Thymus (tissue), 11 donors: ENCODE data around the gene NAT14. TPM values are rescaled to one million over a fixed set of nuclear protein-coding genes. Genes with fewer than 3 reads are reported as not detected.

Experiments used
- DNase-seq, 9 donors: peaks; one replicate each; pipeline ENCODE4 v3.0.0-alpha.2; 2013; ENCODE audit warnings: low spot score in 9 of 9, low read depth in 6 of 9, missing footprints in 1 of 9
- H3K27ac ChIP-seq, 2 donors: one replicate each; pipeline ENCODE4 v1.5.1; 2013; ENCODE audit warnings: control low read depth in 1 of 2, low read depth in 1 of 2, low read length in 1 of 2, mild to moderate bottlenecking in 1 of 2, moderate library complexity in 1 of 2
- H3K27me3 ChIP-seq, 2 donors: one replicate each; pipeline ENCODE4 v1.5.1; 2013; ENCODE audit warnings: low read length in 1 of 2; ENCODE audit not compliant: control insufficient read depth in 2 of 2, insufficient read depth in 1 of 2
- H3K36me3 ChIP-seq, 2 donors: one replicate each; pipeline ENCODE4 v1.5.1; 2013; ENCODE audit warnings: low read length in 1 of 2, mild to moderate bottlenecking in 1 of 2, moderate library complexity in 1 of 2; ENCODE audit not compliant: control insufficient read depth in 2 of 2, insufficient read depth in 2 of 2
- H3K4me1 ChIP-seq, 2 donors: one replicate each; pipeline ENCODE4 v1.5.1; 2013; ENCODE audit warnings: low read length in 2 of 2; ENCODE audit not compliant: control insufficient read depth in 2 of 2, insufficient read depth in 2 of 2
- H3K4me3 ChIP-seq, 2 donors: one replicate each; pipeline ENCODE4 v1.5.1; 2013; ENCODE audit warnings: low read length in 2 of 2, control low read depth in 1 of 2, mild to moderate bottlenecking in 1 of 2
- H3K9me3 ChIP-seq, 2 donors: one replicate each; pipeline ENCODE4 v1.5.1; 2013; ENCODE audit warnings: low read length in 1 of 2, mild to moderate bottlenecking in 1 of 2; ENCODE audit not compliant: control insufficient read depth in 2 of 2, insufficient read depth in 1 of 2
- WGBS: extraction: QIAGEN DNeasy Blood & Tissue Kit; methylation state at CpG from one replicate; pipeline ENCODE4 v1.1.7; 2013; 5-methylcytosine and 5-hydroxymethylcytosine counted together
- polyA plus RNA-seq: library from polyadenylated mRNA; stranded (reverse); fragments of 200-250 nt; gene quantifications from one replicate; pipeline ENCODE4 v1.2.3, GENCODE V29; 2013
- total RNA-seq: library from RNA; stranded (reverse); fragments of 120-200 nt; gene quantifications from one replicate; pipeline ENCODE4 v1.2.4, GENCODE V29; 2013
- donor health status: healthy.

Gene NAT14
- total and polyA plus RNA-seq, 2 donors, result 58.2 to 116 TPM

DNA sequence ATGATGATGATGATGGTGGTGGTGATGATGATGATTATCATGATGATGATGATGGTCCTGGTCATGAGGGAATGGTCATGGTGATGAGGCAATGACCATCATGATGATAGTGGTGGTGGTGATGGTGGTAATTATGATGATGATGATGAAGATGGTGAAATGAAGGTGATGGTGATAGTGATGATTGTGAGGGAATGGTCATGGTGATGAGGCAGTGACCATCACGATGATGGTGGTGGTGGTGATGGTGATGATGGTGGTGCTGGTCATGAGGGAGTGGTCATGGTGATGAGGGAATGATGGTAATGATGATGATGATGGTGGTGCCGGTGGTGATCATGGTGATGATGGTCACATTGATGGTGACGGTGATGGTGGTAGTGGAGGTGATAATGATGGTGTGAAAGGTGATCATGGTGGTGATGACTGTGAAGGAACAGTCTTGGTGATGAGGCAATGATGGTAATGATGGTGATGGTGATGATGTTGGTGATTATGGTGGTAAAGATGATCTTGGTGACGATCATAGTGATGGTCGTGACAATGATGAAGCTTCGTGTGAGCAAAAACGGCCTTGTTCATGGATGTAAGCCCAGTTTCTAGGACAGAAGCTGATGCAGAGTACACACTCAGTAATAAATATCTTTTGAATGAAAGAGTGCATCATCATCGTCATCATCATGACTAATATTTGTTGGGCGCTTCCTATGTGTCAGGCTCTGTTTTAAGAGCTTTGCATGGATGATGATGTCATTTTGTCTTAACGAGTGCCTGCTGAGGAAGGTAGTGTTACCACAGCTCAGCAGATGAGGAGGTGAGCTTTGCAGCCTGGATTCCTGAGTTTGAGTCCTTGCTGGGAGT, 34.7 kb downstream of the NAT14 start:
- no peak overlapping the region for H3K4me3 ChIP-seq
- DNase-seq, result no peak
- H3K27me3 ChIP-seq, result peaks cover 0 to 3% of the 10 kb centered on the region in 2 donors
- WGBS, result 96% methylated on average over 10 of the region's 10 CpGs
- H3K27ac ChIP-seq, result no peak overlapping the region
- peaks cover 5% of the 10 kb centered on the region in 2 donors for H3K4me1 ChIP-seq
- H3K36me3 ChIP-seq, result no peaks in the 10 kb centered on the region
- no peaks in the 10 kb centered on the region for H3K9me3 ChIP-seq

DNA sequence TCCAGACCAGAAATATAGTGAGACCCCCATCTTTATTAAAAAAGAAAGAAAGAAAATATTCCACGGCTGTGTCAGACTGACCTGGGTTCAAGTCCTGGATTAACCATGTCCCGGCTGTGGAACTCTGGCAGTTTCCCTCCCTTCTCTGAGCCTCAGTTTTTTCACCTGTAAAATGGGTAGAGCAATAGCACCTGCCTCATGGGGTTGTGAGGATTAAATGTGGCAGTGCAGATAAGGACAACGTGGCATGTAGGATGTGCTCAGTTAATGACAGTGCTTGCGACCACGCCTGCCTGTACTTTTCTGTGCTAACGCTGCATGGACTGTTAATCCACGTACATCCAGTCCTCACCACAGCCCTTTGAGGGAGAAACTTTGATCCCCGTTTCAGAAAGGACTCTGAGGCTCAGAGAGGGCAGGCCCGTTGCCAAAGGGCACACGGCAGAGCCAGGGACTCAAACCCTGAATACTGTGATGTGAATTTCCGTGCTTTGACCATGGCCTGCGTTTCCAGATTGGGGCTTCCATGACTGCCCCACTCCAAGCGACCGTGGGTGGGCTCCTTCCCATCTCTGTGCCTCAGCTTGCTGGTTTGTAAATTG, 35.8 kb downstream of the NAT14 start:
- Histone ChIP-seq H3K4me1 (peaks cover 5% of the 10 kb centered on the region in 2 donors), H3K27ac (no peak overlapping the region), H3K27me3 (peaks cover 0 to 2% of the 10 kb centered on the region in 2 donors), H3K4me3 (no peak overlapping the region), H3K9me3 (no peaks in the 10 kb centered on the region), H3K36me3 (no peaks in the 10 kb centered on the region)
- no peak for DNase-seq
- WGBS, result 89% methylated on average over 14 of the region's 14 CpGs

DNA sequence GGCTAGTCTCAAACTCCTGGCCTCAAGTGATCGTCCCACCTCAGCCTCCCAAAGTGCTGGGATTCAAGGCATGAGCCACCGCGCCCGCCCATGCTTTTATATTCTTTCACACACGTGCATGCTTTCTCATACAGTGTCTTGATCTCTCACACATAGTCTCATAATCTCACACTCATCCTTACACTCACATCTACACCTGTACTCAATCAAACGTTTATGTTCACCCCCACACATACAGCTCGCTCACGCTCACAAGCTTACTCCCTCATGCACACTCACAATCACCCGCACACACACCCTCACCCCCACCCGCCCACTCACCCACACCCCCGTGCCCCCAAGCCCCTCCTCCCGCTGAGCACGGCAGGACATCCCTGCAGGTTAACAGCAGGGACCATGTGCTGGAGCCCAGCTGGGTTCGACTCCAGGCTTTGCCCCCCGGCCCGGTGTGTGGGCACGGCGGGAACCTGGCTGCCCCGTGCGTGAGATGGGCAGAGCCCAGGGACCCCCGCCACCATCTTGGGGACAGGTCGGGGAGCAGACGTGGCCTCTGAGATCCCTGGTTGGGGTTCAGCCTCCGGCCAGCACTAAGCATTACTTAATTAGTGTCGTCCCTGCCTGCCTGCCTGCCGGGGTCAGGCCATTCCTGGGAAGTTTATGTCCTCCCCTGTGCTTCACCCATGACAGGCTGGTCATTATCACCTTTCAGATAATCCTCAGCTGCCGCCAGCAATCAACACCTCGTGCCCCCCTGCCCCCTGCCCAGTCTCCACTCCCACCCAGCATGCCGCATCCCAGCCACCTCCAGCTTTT, 40.5 kb downstream of the NAT14 start:
- H3K36me3 ChIP-seq, result no peaks in the 10 kb centered on the region
- no peak for DNase-seq
- H3K27me3 ChIP-seq, result peaks cover 0 to 9% of the 10 kb centered on the region in 2 donors
- no peak overlapping the region for H3K27ac ChIP-seq
- H3K9me3 ChIP-seq, result no peaks in the 10 kb centered on the region
- H3K4me1 ChIP-seq, result no peaks in the 10 kb centered on the region
- no peak overlapping the region for H3K4me3 ChIP-seq
- 84% methylated on average over 29 of the region's 29 CpGs for WGBS

DNA sequence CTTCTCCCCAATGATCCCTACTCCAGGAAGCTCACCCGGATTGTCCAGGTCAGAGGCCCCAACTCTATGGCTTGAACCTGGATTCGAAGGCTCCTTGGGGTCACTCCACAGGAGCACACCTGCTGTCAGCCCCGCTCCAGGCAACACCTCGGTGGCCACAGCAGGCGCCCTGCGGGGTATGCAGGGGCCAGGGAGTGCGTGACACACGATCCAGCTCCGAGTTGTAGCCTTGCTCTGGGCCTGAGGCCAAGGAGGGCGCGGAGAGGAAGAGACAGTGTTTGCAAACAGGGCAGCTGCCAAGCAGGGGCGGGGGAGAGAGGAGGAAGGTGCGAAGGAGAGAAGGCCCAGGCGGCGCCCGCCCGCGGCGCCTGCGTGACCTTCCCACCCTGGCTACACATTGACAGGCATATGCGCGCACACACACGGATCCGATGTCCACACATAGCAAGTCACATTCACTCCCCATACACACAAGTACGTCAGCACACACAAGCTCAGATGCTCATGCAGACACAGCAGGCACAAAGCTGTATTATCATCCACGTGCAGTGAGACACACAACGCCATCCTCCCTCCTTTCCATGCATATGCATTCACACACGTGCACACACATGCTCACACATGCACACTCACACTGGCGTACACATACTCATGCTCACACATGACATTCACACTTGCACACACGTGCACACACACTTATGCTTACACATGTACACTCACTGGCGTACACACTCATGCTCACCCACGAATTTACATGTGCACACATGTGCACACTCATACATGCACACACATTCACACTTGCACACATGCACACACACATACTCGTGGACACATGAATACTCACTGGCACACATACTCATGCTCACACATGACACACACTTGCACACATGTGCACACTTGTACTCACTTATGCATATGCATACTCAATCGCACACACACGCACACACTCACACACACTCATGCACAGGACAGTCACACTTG, 41.5 kb downstream of the NAT14 start:
- 49% methylated on average over 35 of the region's 35 CpGs for WGBS
- DNase-seq, result no peak
- Histone ChIP-seq H3K4me3 (no peak overlapping the region), H3K27ac (no peak overlapping the region), H3K36me3 (no peaks in the 10 kb centered on the region), H3K27me3 (peaks cover 0 to 9% of the 10 kb centered on the region in 2 donors), H3K9me3 (peaks cover 0 to 1% of the 10 kb centered on the region in 2 donors), H3K4me1 (no peaks in the 10 kb centered on the region)

DNA sequence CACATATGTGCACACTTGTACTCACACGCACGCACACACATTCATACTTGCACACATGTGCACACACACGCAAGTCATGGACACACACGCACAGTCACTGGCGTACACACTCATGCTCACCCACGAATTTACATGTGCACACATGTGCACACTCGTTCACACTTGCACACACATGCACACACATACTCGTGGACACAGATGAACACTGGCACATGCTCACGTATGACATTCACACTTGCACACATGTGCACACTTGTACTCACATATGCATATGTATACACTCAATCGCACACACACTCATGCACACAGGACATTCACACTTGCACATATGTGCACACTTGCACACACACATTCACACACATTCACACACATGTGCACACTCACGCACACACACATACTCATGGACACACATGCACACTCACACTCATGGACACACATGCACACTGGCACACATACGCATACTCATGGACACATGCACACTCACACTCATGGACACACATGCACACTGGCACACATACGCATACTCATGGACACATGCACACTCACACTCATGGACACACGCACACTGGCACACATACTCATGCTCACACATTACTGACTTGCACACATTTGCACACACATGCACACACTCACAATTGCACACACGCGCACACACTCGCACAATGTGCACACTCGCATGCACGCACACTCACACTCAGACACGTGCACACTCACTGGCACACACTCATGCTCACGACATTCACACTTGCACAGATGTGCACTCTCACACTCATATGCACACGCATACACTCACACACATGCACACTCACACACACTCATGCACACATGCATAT, 42.4 kb downstream of the NAT14 start:
- no peaks in the 10 kb centered on the region for H3K36me3 ChIP-seq
- H3K27ac ChIP-seq, result no peak overlapping the region
- WGBS, result 91% methylated on average over 22 of the region's 22 CpGs
- H3K4me1 ChIP-seq, result no peaks in the 10 kb centered on the region
- H3K4me3 ChIP-seq, result no peak overlapping the region
- H3K9me3 ChIP-seq, result peaks cover 0 to 1% of the 10 kb centered on the region in 2 donors
- no peak for DNase-seq
- peaks cover 0 to 9% of the 10 kb centered on the region in 2 donors for H3K27me3 ChIP-seq

DNA sequence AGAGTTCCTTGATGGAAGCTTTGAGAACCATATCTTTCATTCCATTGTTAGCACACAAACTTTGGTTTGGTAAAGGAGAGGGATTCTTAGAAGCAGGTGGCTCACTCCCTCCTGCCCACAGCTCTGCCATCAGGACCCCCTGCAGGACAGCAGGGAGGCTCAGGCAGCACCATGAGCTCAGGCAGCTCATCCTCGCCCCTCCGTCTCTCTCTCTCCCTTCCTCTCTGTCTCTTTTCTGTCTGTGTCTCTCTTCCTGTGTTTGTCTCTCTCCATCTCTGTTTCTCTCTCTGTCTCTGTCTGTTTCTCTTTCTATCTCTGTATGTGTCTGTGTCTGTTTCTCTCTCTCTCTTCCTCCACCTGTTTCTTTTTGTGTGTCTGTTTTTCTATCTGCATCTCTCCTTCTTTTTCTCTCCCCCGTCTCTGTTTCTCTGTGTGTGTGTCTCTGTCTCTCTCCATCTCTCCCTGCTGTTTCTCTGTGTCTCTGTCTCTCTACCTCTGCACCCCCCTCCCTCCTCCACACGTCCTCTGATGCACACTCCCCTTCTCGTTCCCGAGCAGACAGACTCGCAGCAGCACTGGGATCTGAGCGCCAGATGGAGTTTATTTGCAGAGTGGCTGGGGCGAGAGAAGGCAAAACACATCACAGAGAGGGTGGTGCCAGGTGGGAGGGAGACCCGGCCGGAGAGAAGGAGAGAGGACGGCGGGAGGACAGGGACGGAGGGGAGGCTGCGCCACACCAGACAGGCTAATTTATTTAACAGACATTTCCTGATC, 43.2 kb downstream of the NAT14 start:
- WGBS, result 81% methylated on average over 15 of the region's 15 CpGs
- DNase-seq, result no peak
- Histone ChIP-seq H3K4me3 (no peak overlapping the region), H3K4me1 (no peaks in the 10 kb centered on the region), H3K27me3 (peaks cover 0 to 9% of the 10 kb centered on the region in 2 donors), H3K9me3 (peaks cover 0 to 1% of the 10 kb centered on the region in 2 donors), H3K36me3 (no peaks in the 10 kb centered on the region), H3K27ac (no peak overlapping the region)

DNA sequence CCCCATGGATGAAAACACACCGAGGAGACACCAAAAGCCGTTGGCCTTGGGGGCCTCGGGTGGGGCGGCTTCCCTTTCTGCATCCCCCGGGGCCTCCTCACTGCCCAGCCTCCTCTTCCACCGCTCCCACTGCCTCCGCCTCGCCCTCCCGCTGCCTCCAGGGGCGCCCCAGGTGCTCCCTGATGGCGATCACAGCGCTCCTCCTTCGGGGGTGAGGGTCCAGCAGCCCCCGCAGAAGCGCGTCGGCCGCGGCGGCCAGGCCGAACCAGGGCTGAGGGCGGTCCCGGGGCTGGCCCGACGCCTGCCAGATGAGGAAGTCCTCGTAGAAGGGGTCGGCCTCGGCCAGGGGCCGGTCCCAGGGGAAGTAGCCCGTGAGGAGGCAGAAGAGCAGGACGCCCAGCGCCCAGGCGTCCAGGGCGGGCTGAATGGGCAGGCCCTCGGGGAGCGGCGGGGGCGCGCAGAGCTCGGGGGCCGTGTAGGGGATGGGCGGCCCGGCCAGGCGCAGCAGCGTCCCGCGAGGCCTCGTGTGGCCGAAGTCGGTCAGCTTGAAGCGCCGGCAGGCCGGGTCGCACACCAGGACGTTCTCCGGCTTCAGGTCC, 44.7 kb downstream of the NAT14 start:
- no peaks in the 10 kb centered on the region for H3K36me3 ChIP-seq
- no peaks in the 10 kb centered on the region for H3K4me1 ChIP-seq
- H3K4me3 ChIP-seq, result no peak overlapping the region
- DNase-seq, result no peak
- 93% methylated on average over 56 of the region's 56 CpGs for WGBS
- H3K9me3 ChIP-seq, result peaks cover 0 to 1% of the 10 kb centered on the region in 2 donors
- H3K27me3 ChIP-seq, result peaks cover 0 to 9% of the 10 kb centered on the region in 2 donors
- no peak overlapping the region for H3K27ac ChIP-seq
